AG09319 (cell line): Measurements from ENCODE around the gene NFIB.

Source experiments
- DNase-seq: peaks from one replicate; pipeline ENCODE4 v3.0.0-alpha.2; 2010; ENCODE audit warnings: low read depth; ENCODE audit errors: extremely low read depth
- CTCF ChIP-seq: IDR thresholded peaks from 2 replicates; pipeline ENCODE4 v1.5.1; 2011; ENCODE audit warnings: low read depth, mild to moderate bottlenecking, inconsistent platforms, low read length, moderate library complexity

Gene NFIB

GRCh38 chr9:14307989-14308852 is 5.7 kb downstream of the NFIB start:
- no peak for DNase-seq
- TF ChIP-seq CTCF = no peak

GRCh38 chr9:14306672-14307660 is 7.0 kb downstream of the NFIB start:
- TF ChIP-seq CTCF = no peak
- DNase-seq = no peak

GRCh38 chr9:14306188-14306587 is 7.8 kb downstream of the NFIB start:
- no peak for DNase-seq
- TF ChIP-seq CTCF = no peak

GRCh38 chr9:14304259-14304658 is 9.7 kb downstream of the NFIB start:
- TF ChIP-seq CTCF = no peak
- no peak for DNase-seq

- no peak for TF ChIP-seq CTCF
- DNase-seq = no peak
Observed at GRCh38 chr9:14303521-14303920, 10.4 kb downstream of the NFIB start.

- no peak for TF ChIP-seq CTCF
- DNase-seq = no peak
Observed at GRCh38 chr9:14303100-14303499, 10.8 kb downstream of the NFIB start.

- TF ChIP-seq CTCF = no peak
- no peak for DNase-seq
Observed at GRCh38 chr9:14302405-14302804, 11.5 kb downstream of the NFIB start.
